PC-9 (cell line): Measurements from ENCODE around the gene NBDY. TPM values are rescaled to one million over a fixed set of nuclear protein-coding genes. Genes with fewer than 3 reads are reported as not detected.
A peak's percentile ranks its signal among the peaks of the same experiment; 100 is the strongest.

ENCODE experiments used
- BruUV-seq: library from RNA; stranded (reverse); fragments of 400-500 nt; replicated peaks from 2 replicates; lab custom pipeline; 2021; lab: Mats Ljungman, UMichigan
- CTCF ChIA-PET: fragments of 300-600 bp; sonication (Branson Sonifier 250); formaldehyde crosslinking; loops from one replicate; lab custom pipeline; 2022; ENCODE audit warnings: antibody characterized with exemption; lab: Charles Lee
- POLR2A ChIA-PET: fragments of 300-600 bp; sonication (Branson Sonifier 250); formaldehyde crosslinking; loops from one replicate; lab custom pipeline; 2022; ENCODE audit warnings: antibody characterized with exemption; ENCODE audit not compliant: unreplicated experiment; lab: Charles Lee
- DNase-seq, 2 experiments: peaks; one replicate each; pipeline versions ENCODE4 v3.0.0 to v3.0.0-alpha.2; 2015 to 2022; ENCODE audit warnings: mixed read lengths in 1 of 2
- H2AFZ ChIP-seq: fragments of 200-600 bp; sonication (generic); 2 replicates; pipeline ENCODE4 v1.8.1; 2017; ENCODE audit warnings: antibody characterized with exemption
- H3F3A ChIP-seq: fragments of 200-600 bp; sonication (generic); 2 replicates; pipeline ENCODE4 v1.8.1; 2017; ENCODE audit warnings: antibody characterized with exemption, mild to moderate bottlenecking, low read depth; ENCODE audit not compliant: insufficient read depth
- H3K27ac ChIP-seq: fragments of 200-600 bp; sonication (generic); 2 replicates; pipeline ENCODE4 v1.6.1; 2016; ENCODE audit warnings: mixed run types
- H3K27me3 ChIP-seq: fragments of 200-600 bp; sonication (generic); 2 replicates; pipeline ENCODE4 v1.6.1; 2016; ENCODE audit warnings: low read depth, mixed run types; ENCODE audit not compliant: insufficient read depth
- H3K36me3 ChIP-seq: fragments of 200-600 bp; sonication (generic); 2 replicates; pipeline ENCODE4 v1.6.1; 2016; ENCODE audit warnings: low read depth, mixed run types
- H3K4me1 ChIP-seq: fragments of 200-600 bp; sonication (generic); replicated peaks from 2 replicates; pipeline ENCODE4 v1.6.1; 2016; ENCODE audit warnings: mixed run types; ENCODE audit not compliant: insufficient read depth
- H3K4me2 ChIP-seq: fragments of 200-600 bp; sonication (generic); 2 replicates; pipeline ENCODE4 v1.6.1; 2017; ENCODE audit warnings: mixed run types
- H3K4me3 ChIP-seq: fragments of 200-600 bp; sonication (generic); 2 replicates; pipeline ENCODE4 v1.6.1; 2016; ENCODE audit warnings: mixed run types
- H3K79me2 ChIP-seq: fragments of 200-600 bp; sonication (generic); 2 replicates; pipeline ENCODE4 v1.6.1; 2017; ENCODE audit warnings: low read depth, mixed run types
- H3K9me2 ChIP-seq: fragments of 200-600 bp; sonication (generic); 2 replicates; pipeline ENCODE4 v1.8.1; 2017; ENCODE audit warnings: mild to moderate bottlenecking; ENCODE audit not compliant: insufficient read depth
- H3K9me3 ChIP-seq: fragments of 200-600 bp; sonication (generic); 2 replicates; pipeline ENCODE4 v1.8.1; 2016; ENCODE audit warnings: low read depth; ENCODE audit not compliant: insufficient read depth
- H4K20me1 ChIP-seq: fragments of 200-600 bp; sonication (generic); 2 replicates; pipeline ENCODE4 v1.8.1; 2017; ENCODE audit not compliant: insufficient read depth
- CTCF ChIP-seq: fragments of 200-600 bp; sonication (generic); conservative IDR thresholded peaks from 2 replicates; pipeline ENCODE4 v1.6.1; 2017; ENCODE audit warnings: mixed run types, antibody characterized with exemption, mild to moderate bottlenecking, moderate library complexity
- EZH2 ChIP-seq: fragments of 200-600 bp; sonication (generic); IDR thresholded peaks from 2 replicates; pipeline ENCODE4 v1.8.0; 2017; ENCODE audit warnings: antibody characterized with exemption, low read depth
- intact Hi-C: fragments of 100-400 bp; cut with micrococcal nuclease; formaldehyde crosslinking; loops from one replicate; pipeline ENCODE4 v1.10.0; 2022; ENCODE audit not compliant: unreplicated experiment
- total RNA-seq: library from RNA; stranded (reverse); gene quantifications from 2 replicates; pipeline ENCODE4 v1.2.3, GENCODE V29; 2021

The NBDY gene
- total RNA-seq, 1 experiment from 2014 or later = 76.6 TPM

- no peak overlapping the region for H3K4me2 ChIP-seq
- no peak overlapping the region for H2AFZ ChIP-seq
- intact Hi-C loops = no loop called here
- H3K4me1 ChIP-seq = peaks cover 6% of the 10 kb centered on the region; the same call in 1 of the 2 replicates
- peak in 1 of 2 experiments; percentile 42 for DNase-seq
- BruUV-seq = no TSS peak
- no peak overlapping the region for H3K4me3 ChIP-seq
- ChIA-PET CTCF (interaction anchor here (0.7 kb wide), 1 partner anchor 17 kb away, joined by 5 read pairs; no protein-coding TSS in a partner anchor), POLR2A (no interaction called here)
- H3K9me2 ChIP-seq = no peaks in the 10 kb centered on the region
- H3F3A ChIP-seq = no peaks in the 10 kb centered on the region
- no peak overlapping the region for H3K27ac ChIP-seq
- 0 out of 2 replicates have a peak, but pooled peaks cover 3% of the 10 kb centered on the region for H3K36me3 ChIP-seq
- peaks cover 12% of the 10 kb centered on the region; the same call in 1 of the 2 replicates for H3K9me3 ChIP-seq
- no peaks in the 10 kb centered on the region for H4K20me1 ChIP-seq
- no peak for TF ChIP-seq CTCF
- TF ChIP-seq EZH2 = no peak
- H3K27me3 ChIP-seq = no peaks in the 10 kb centered on the region
- H3K79me2 ChIP-seq = peaks cover 12% of the 10 kb centered on the region; the same call in 1 of the 2 replicates
These were observed 16.0 kb downstream of the NBDY start for GRCh38 chrX:56744996-56745395.

GRCh38 chrX:56746996-56747395, 18.0 kb downstream of the NBDY start:
- TF ChIP-seq CTCF (no peak), EZH2 (no peak)
- ChIA-PET CTCF (no interaction called here), POLR2A (no interaction called here)
- Histone ChIP-seq H3K9me2 (no peaks in the 10 kb centered on the region), H3K79me2 (0 out of 2 replicates have a peak, but pooled peaks cover 3% of the 10 kb centered on the region), H3F3A (no peaks in the 10 kb centered on the region), H3K27ac (no peak overlapping the region), H2AFZ (no peak overlapping the region), H3K9me3 (peaks cover 7% of the 10 kb centered on the region; the same call in 1 of the 2 replicates), H3K36me3 (0 out of 2 replicates have a peak, but pooled peaks cover 3% of the 10 kb centered on the region), H3K4me1 (peaks cover 17% of the 10 kb centered on the region), H3K27me3 (no peaks in the 10 kb centered on the region), H3K4me3 (no peak overlapping the region), H3K4me2 (no peak overlapping the region), H4K20me1 (no peaks in the 10 kb centered on the region)
- BruUV-seq = no TSS peak
- intact Hi-C loops = no loop called here
- peak in 1 of 2 experiments; percentile 61 for DNase-seq

DNA sequence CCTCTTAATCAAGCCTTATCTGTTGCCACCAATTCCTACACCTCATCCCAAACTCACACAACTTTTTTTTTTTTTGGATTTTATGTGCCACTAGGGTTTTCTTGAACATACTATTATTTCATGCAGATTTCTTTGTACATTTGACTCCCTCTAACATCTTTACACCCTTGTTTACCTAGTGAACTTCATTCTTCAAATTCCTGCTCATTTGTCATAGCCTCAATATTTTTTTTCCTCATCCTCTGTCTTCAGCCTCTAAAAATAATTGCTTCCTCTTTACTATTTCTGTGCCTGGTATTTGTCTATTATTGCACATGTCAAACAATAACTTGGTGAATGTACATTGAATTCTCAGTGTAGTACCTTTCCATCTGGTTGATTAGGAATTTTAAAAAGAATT, 22.0 kb downstream of the NBDY start:
- no TSS peak for BruUV-seq
- CTCF ChIA-PET = interaction anchor here (1.0 kb wide), 1 partner anchor 227 kb away, joined by 4 read pairs; no protein-coding TSS in a partner anchor
- H3K27ac ChIP-seq = peak overlapping the region; percentile 4; the same call in 1 of the 2 replicates

More for the DNA sequence above, 22.0 kb downstream of the NBDY start:
- Histone ChIP-seq H3F3A (no peaks in the 10 kb centered on the region; the same call in 1 of the 2 replicates), H2AFZ (no peak overlapping the region), H4K20me1 (no peaks in the 10 kb centered on the region), H3K4me2 (no peak overlapping the region), H3K9me2 (no peaks in the 10 kb centered on the region), H3K4me3 (no peak overlapping the region), H3K4me1 (peaks cover 17% of the 10 kb centered on the region), H3K9me3 (peaks cover under 1% of the 10 kb centered on the region; the same call in 1 of the 2 replicates), H3K36me3 (no peaks in the 10 kb centered on the region; the same call in 1 of the 2 replicates), H3K27me3 (no peaks in the 10 kb centered on the region), H3K79me2 (0 out of 2 replicates have a peak, but pooled peaks cover 2% of the 10 kb centered on the region)
- TF ChIP-seq EZH2 (no peak), CTCF (no peak)
- peak in 1 of 2 experiments; percentile 58 for DNase-seq
- intact Hi-C loops = no loop called here
- POLR2A ChIA-PET = interaction anchor here (0.5 kb wide), 1 partner anchor 186 kb away, joined by 4 read pairs; no protein-coding TSS in a partner anchor
